MCF 10A (cell line): ENCODE data around the gene HTRA3. TPM values are rescaled to one million over a fixed set of nuclear protein-coding genes. Genes with fewer than 3 reads are reported as not detected.

Experiments
- BruUV-seq: library from RNA; stranded (reverse); fragments of 400-500 nt; replicated peaks from 2 replicates; lab custom pipeline; 2021; lab: Mats Ljungman, UMichigan
- CTCF ChIA-PET: fragments of 300-600 bp; sonication (Branson Sonifier 250); formaldehyde crosslinking; extraction: SDS; loops from one replicate; lab custom pipeline; 2021; ENCODE audit warnings: antibody characterized with exemption, inconsistent platforms; lab: Yijun Ruan, JAX
- POLR2A ChIA-PET: fragments of 300-600, 350-650 bp; sonication (Branson Sonifier 250); formaldehyde crosslinking; extraction: SDS; loops from one replicate; lab custom pipeline; 2020; ENCODE audit warnings: antibody characterized with exemption, inconsistent platforms; lab: Yijun Ruan, JAX
- DNase-seq: peaks from one replicate; pipeline ENCODE4 v3.0.0-alpha.2; 2018; ENCODE audit not compliant: unreplicated experiment
- H3K27ac Mint-ChIP-seq: one replicate; pipeline ENCODE4 v1.8.0; 2022; ENCODE audit warnings: mild to moderate bottlenecking, low read depth, mixed read lengths; ENCODE audit not compliant: unreplicated experiment
- H3K27me3 Mint-ChIP-seq: one replicate; pipeline ENCODE4 v1.8.0; 2022; ENCODE audit warnings: mixed read lengths; ENCODE audit not compliant: insufficient read depth, unreplicated experiment
- H3K36me3 Mint-ChIP-seq: one replicate; pipeline ENCODE4 v1.8.0; 2022; ENCODE audit warnings: mild to moderate bottlenecking, moderate library complexity, mixed read lengths; ENCODE audit not compliant: insufficient read depth, unreplicated experiment
- H3K4me1 Mint-ChIP-seq: one replicate; pipeline ENCODE4 v1.8.0; 2022; ENCODE audit warnings: mixed read lengths; ENCODE audit not compliant: insufficient read depth, unreplicated experiment
- H3K4me3 Mint-ChIP-seq: one replicate; pipeline ENCODE4 v1.8.0; 2022; ENCODE audit warnings: mild to moderate bottlenecking, moderate library complexity, mixed read lengths; ENCODE audit not compliant: unreplicated experiment
- H3K9me3 Mint-ChIP-seq: one replicate; pipeline ENCODE4 v1.8.0; 2022; ENCODE audit warnings: mixed read lengths; ENCODE audit not compliant: unreplicated experiment
- intact Hi-C: fragments of 100-400 bp; cut with micrococcal nuclease; formaldehyde crosslinking; loops from 2 replicates; pipeline ENCODE4 v1.14.1; 2022
- total RNA-seq: library from RNA; stranded (reverse); gene quantifications from 2 replicates; pipeline ENCODE4 v1.2.3, GENCODE V29; 2022
- TF ChIP-seq, protein P1 (sequence below): fragments of 200-600 bp; IDR thresholded peaks from one replicate; pipeline ENCODE4 v1.8.0; 2022; ENCODE audit warnings: antibody characterized with exemption, mild to moderate bottlenecking; ENCODE audit not compliant: unreplicated experiment

Gene HTRA3
- total RNA-seq, 1 experiment from 2014 or later = not detected

DNA sequence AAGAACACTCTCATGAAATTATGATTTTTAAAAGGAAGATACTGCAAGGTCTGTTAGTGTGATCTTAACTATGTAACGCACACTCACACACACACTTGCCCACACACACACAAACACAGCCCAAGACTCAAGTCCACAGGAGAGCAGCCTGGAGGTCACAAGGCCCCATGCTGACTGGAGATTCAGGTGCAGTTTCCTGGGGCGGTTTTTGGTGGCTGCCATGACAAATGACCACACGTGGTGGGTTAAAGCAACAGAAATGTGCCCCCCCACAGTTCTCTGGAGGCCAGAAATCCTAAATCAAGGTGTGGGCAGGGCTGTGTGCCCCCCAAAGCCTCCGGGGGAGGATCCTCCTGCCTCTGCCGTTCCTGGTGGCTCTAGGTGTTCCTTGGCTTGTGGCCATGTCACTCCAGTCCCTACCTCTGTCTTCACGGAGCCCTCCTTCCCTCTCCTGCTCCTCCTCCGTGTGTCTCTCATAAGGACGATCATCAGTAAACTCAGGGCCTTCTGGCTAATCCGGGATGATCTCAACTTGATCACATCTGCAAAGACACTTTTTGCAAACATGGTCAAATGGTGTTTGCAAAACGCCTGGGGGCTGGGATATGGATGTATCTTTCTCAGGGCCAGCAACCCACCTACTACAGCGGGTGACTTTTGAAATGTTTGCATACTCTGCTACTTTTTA lies 9.7 kb upstream of the HTRA3 start:
- POLR2A ChIA-PET = no interaction called here
- TF ChIP-seq, protein P1, sequence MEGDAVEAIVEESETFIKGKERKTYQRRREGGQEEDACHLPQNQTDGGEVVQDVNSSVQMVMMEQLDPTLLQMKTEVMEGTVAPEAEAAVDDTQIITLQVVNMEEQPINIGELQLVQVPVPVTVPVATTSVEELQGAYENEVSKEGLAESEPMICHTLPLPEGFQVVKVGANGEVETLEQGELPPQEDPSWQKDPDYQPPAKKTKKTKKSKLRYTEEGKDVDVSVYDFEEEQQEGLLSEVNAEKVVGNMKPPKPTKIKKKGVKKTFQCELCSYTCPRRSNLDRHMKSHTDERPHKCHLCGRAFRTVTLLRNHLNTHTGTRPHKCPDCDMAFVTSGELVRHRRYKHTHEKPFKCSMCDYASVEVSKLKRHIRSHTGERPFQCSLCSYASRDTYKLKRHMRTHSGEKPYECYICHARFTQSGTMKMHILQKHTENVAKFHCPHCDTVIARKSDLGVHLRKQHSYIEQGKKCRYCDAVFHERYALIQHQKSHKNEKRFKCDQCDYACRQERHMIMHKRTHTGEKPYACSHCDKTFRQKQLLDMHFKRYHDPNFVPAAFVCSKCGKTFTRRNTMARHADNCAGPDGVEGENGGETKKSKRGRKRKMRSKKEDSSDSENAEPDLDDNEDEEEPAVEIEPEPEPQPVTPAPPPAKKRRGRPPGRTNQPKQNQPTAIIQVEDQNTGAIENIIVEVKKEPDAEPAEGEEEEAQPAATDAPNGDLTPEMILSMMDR = no peak
- intact Hi-C loops = no loop called here
- Mint-ChIP-seq H3K9me3 (no peaks in the 10 kb centered on the region), H3K4me3 (no peak overlapping the region), H3K36me3 (no peaks in the 10 kb centered on the region), H3K4me1 (peaks cover 6% of the 10 kb centered on the region), H3K27me3 (peaks cover 13% of the 10 kb centered on the region), H3K27ac (peak overlapping the region; percentile 17)
- CTCF ChIA-PET = no interaction called here
- DNase-seq = no peak
- BruUV-seq = no TSS peak

DNA sequence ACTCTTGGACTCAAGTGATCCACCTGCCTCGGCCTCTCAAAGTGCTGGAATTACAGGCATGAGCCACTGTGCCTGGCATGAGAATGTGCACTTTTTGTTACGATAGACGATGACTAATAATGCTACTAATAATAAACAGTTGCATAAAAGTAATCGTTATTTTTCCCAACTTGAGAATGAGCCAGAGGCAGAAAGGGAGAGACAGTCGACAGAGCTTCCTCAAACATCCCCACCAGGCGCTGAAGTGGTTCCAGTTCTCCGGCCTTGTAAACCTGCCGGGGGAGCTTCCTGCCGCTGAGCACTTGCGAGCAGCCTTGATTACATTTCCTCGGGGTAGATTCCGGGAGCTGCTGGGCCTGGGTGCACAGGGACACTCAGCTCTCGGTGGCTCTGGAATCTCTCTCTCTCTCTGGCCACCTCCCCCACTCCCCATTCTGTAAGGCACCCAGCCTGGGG lies 8.9 kb upstream of the HTRA3 start:
- intact Hi-C loops = no loop called here
- no peak overlapping the region for H3K4me3 Mint-ChIP-seq
- peaks cover 13% of the 10 kb centered on the region for H3K27me3 Mint-ChIP-seq
- H3K4me1 Mint-ChIP-seq = peaks cover 5% of the 10 kb centered on the region
- peak; percentile 73 for DNase-seq
- TF ChIP-seq, protein P1 = no peak
- H3K9me3 Mint-ChIP-seq = no peaks in the 10 kb centered on the region
- BruUV-seq = no TSS peak
- ChIA-PET CTCF (interaction anchor here (0.7 kb wide), 1 partner anchor 1850 kb away, joined by 5 read pairs; no protein-coding TSS in a partner anchor), POLR2A (interaction anchor here (0.6 to 1.2 kb wide), 2 partner anchors 72 to 102 kb away, joined by 3 to 4 read pairs; partner anchors contain the start of gene ABLIM2)
- H3K36me3 Mint-ChIP-seq = no peaks in the 10 kb centered on the region
- H3K27ac Mint-ChIP-seq = no peak overlapping the region

DNA sequence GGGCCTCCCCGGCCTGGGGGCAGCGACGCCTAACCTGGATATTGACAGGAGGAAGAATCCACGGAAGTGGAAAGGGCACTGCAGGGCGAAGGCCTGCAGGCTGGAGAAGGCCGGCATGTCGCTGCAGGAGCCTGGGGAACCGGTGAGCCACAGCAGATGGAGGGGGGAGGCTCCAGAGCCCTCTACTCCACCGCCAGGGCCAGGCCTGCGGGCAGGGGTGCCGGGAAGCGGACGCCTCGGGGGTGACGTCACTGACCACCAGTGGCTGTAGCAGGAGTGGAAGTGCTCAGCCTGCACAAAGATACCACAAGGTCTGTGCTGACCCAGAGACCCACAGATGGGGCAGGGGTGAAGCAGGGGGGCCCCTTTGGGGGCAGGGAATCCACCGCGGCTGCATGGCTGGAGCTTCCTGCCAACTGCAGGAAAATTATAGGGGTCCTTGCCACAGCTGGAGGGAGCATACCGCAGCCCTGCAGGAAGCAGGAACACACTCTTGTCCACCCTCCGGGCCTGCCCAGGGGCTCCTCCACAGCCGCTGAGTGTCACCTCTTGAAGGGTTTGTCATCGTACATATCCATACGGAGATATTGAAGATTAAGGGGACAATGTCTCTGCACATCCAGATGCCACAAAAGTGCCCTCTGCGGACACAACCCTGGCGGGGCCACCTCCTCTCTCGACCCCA lies 7.6 kb upstream of the HTRA3 start:
- no peaks in the 10 kb centered on the region for H3K9me3 Mint-ChIP-seq
- CTCF ChIA-PET = interaction anchor here (0.6 to 0.9 kb wide), 2 partner anchors 83 to 173 kb away, joined by 3 to 8 read pairs; no protein-coding TSS in a partner anchor
- DNase-seq = no peak
- no peaks in the 10 kb centered on the region for H3K36me3 Mint-ChIP-seq
- POLR2A ChIA-PET = interaction anchor here (1.2 kb wide), 1 partner anchor 73 kb away, joined by 4 read pairs; no protein-coding TSS in a partner anchor
- H3K27me3 Mint-ChIP-seq = peaks cover 13% of the 10 kb centered on the region
- H3K4me3 Mint-ChIP-seq = no peak overlapping the region
- TF ChIP-seq, protein P1 = no peak
- H3K27ac Mint-ChIP-seq = no peak overlapping the region
- intact Hi-C loops = no loop called here
- no TSS peak for BruUV-seq
- H3K4me1 Mint-ChIP-seq = no peaks in the 10 kb centered on the region
